ENCODE measurements around the gene POLR1H.

DNA sequence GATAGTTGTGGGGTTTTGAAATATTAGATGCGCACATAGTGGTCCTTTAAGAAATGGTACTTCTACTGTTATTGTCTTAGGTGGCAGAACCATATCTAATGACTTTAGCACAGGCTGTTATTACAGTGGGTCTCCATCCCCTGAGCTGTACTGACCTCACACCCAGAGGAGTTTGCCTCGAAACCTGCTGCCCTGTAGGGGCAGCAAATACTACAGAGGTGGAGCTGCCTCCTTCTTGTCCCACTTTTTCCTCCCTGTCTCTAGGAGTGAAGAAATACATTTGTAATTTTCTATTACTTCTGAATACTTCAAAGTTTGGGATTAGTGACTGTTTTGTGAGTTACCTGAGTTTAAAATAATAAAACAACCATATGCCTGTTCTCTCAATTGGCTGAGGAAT lies 43.6 kb downstream of the POLR1H start:
- TF ChIP-seq, protein P1, sequence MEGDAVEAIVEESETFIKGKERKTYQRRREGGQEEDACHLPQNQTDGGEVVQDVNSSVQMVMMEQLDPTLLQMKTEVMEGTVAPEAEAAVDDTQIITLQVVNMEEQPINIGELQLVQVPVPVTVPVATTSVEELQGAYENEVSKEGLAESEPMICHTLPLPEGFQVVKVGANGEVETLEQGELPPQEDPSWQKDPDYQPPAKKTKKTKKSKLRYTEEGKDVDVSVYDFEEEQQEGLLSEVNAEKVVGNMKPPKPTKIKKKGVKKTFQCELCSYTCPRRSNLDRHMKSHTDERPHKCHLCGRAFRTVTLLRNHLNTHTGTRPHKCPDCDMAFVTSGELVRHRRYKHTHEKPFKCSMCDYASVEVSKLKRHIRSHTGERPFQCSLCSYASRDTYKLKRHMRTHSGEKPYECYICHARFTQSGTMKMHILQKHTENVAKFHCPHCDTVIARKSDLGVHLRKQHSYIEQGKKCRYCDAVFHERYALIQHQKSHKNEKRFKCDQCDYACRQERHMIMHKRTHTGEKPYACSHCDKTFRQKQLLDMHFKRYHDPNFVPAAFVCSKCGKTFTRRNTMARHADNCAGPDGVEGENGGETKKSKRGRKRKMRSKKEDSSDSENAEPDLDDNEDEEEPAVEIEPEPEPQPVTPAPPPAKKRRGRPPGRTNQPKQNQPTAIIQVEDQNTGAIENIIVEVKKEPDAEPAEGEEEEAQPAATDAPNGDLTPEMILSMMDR (conservative IDR thresholded peaks at IDR 0.05; ENCODE audit: low read depth, low read length): peak; percentile 20; the same call in 1 of the 2 replicates
- no peak for TF ChIP-seq EZH2 (IDR thresholded peaks at IDR 0.05; ENCODE audit: low read length, unreplicated experiment)

All from PC-3 (cell line).